ENCODE data around the gene ZNF763. TPM values are rescaled to one million over a fixed set of nuclear protein-coding genes. Genes with fewer than 3 reads are reported as not detected.
"Not testable (repeated sequence)": the region's sequence is repeated elsewhere in the genome, so short reads cannot be mapped to it uniquely, and the experiment has no call there.

Gene ZNF763
- polyA plus RNA-seq (2011; rRNA removed): 1.6 and 2.2 TPM in 2 replicates
- polyA minus RNA-seq (2011; rRNA and poly(A)+ RNA removed): 1.2 and 1.3 TPM in 2 replicates

- POLR2A ChIA-PET: no interaction called here
- TF ChIP-seq CTCF (IDR thresholded peaks at IDR 0.05; ENCODE audit: insufficient read depth, low read depth, low read length): no peak
- no peaks in the 10 kb centered on the region for H3K36me3 ChIP-seq (ENCODE audit: control insufficient read depth, insufficient read depth, low read length)
- no peaks in the 10 kb centered on the region for H3K27me3 ChIP-seq (ENCODE audit: control insufficient read depth, insufficient read depth, low read length)
- peak within 1 kb of the TSS; percentile 46 for H3K4me3 ChIP-seq (ENCODE audit: low read depth, low read length)
- peak; percentile 50 for DNase-seq (ENCODE audit: low read depth)
- CTCF ChIA-PET: interaction anchor here (0.5 to 5.9 kb wide), 9 partner anchors 10 to 176 kb away, joined by 3 to 66 read pairs (median 11); partner anchors contain the start of genes ZNF20 and ZNF491
These were observed at the start of gene ZNF763 for GRCh38 chr19:11964858-11965645. Gene ZNF763, plus strand, starts transcription at chr19:11965040. Its CDS starts 169 bp downstream, at chr19:11965209.

DNA sequence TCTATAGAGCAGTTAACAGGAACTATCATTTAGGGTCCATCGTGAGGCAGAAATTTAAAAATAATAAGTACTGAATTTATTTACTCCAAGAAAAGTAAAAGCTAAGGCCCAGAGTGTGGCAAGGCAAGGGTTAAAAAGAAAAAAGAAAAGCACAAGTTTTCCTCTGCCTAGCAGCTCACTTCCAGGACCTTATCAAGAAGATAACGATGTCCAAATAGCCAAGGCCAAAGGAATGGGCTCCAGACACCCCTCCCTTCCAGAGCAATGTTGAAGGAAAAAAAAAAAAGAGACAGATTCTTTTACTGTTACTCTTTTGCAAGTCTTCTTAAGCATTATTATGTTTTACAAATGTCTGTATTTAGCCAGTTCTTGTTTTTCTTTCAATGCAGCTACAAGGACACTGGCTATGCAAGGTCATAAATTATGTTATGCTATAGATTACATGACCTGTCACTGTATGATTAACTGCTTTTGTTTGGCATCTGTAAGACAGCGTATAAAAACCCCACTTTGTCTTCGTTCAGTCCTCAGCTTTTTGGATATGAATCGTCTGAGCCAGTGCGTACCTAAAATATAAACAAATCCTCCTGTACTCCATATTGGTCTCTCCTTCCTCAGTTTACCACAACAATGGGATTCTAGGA lies 42.9 kb upstream of the ZNF763 start:
- CTCF ChIA-PET: interaction anchor here (0.9 to 4.3 kb wide), 6 partner anchors 7 to 136 kb away, joined by 3 to 107 read pairs (median 6); no protein-coding TSS in a partner anchor
- POLR2A ChIA-PET: no interaction called here
- DNase-seq (ENCODE audit: low read depth): no peak
- no peak for TF ChIP-seq CTCF (IDR thresholded peaks at IDR 0.05; ENCODE audit: insufficient read depth, low read depth, low read length)
- H3K36me3 ChIP-seq (ENCODE audit: control insufficient read depth, insufficient read depth, low read length): no peaks in the 10 kb centered on the region
- H3K4me3 ChIP-seq (ENCODE audit: low read depth, low read length): no peak overlapping the region
- H3K27me3 ChIP-seq (ENCODE audit: control insufficient read depth, insufficient read depth, low read length): no peaks in the 10 kb centered on the region

DNA sequence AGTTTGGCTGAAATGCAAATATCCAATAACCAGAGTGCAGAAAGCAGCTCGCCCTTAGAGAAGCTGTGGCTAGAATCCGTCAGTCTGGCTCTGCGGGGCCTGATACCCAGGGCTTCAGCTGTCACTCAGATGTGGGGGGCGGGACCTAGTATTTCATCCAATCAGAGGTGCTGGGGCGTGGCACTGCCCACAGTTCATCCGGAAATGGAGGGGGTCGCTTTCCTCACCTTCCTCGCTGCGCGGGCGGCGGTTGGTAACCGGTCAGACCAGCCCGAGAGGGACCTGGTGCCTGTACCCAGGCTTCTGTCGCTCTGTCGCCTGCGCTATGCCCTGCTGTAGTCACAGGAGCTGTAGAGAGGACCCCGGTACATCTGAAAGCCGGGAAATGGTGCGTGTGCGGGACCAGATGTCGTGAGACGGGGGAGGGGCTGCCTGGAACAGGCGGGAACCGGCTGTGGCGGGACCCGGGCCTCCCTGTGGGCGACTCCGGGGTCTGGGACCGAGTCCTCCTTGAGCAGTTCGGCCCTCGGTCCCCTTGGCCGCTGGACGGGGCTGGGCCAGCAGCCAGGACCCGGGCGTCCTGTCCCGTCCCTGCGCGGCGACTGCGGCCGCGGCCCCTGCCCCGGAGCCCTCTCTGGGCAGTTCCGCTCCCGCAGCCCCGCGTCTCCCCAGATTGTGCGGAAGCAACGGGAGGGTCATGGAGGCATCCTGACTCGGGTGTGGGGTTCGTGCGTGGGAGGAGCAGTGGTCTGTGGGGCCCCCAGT lies 39.8 kb upstream of the ZNF763 start, which contains the start of gene ZNF700:
Gene ZNF700 (plus strand): TSS at position 222 of the 765 bp plus-strand sequence. CDS start 104 bp downstream, at position 326.
- no peak for TF ChIP-seq CTCF (IDR thresholded peaks at IDR 0.05; ENCODE audit: insufficient read depth, low read depth, low read length)
- peak within 1 kb of the TSS; percentile 90 for H3K4me3 ChIP-seq (ENCODE audit: low read depth, low read length)
- peak; percentile 42 for DNase-seq (ENCODE audit: low read depth)
- no peaks in the 10 kb centered on the region for H3K36me3 ChIP-seq (ENCODE audit: control insufficient read depth, insufficient read depth, low read length)
- CTCF ChIA-PET: interaction anchor here (0.6 to 4.3 kb wide), 10 partner anchors 8 to 216 kb away, joined by 3 to 107 read pairs (median 5); partner anchors contain the start of gene ZNF491
- POLR2A ChIA-PET: no interaction called here
- no peaks in the 10 kb centered on the region for H3K27me3 ChIP-seq (ENCODE audit: control insufficient read depth, insufficient read depth, low read length)

GRCh38 chr19:11925651-11926187 lies 39.1 kb upstream of the ZNF763 start:
- H3K36me3 ChIP-seq (ENCODE audit: control insufficient read depth, insufficient read depth, low read length); H3K27me3 ChIP-seq (ENCODE audit: control insufficient read depth, insufficient read depth, low read length); DNase-seq (ENCODE audit: low read depth); POLR2A ChIA-PET: not testable (repeated sequence)
- CTCF ChIA-PET: interaction anchor here (1.1 to 4.3 kb wide), 2 partner anchors 64 to 127 kb away, joined by 3 to 107 read pairs; partner anchors contain the start of gene ZNF491
- peak overlapping the region; percentile 90 for H3K4me3 ChIP-seq (ENCODE audit: low read depth, low read length)

GRCh38 chr19:11927227-11927626 lies 37.6 kb upstream of the ZNF763 start:
- CTCF ChIA-PET: interaction anchor here (1.0 to 1.5 kb wide), 4 partner anchors 61 to 214 kb away, joined by 3 to 4 read pairs (median 4); no protein-coding TSS in a partner anchor
- no peaks in the 10 kb centered on the region for H3K36me3 ChIP-seq (ENCODE audit: control insufficient read depth, insufficient read depth, low read length)
- no peak overlapping the region for H3K4me3 ChIP-seq (ENCODE audit: low read depth, low read length)
- POLR2A ChIA-PET: no interaction called here
- H3K27me3 ChIP-seq (ENCODE audit: control insufficient read depth, insufficient read depth, low read length): no peaks in the 10 kb centered on the region
- no peak for TF ChIP-seq CTCF (IDR thresholded peaks at IDR 0.05; ENCODE audit: insufficient read depth, low read depth, low read length)
- no peak for DNase-seq (ENCODE audit: low read depth)
